ENCODE measurements around the gene NTRK1.
A peak's percentile ranks its signal among the peaks of the same experiment; 100 is the strongest.

The NTRK1 gene

GRCh38 chr1:156857532-156857931 is 3.1 kb upstream of the NTRK1 start:
- no peaks in the 10 kb centered on the region for H3K36me3 ChIP-seq (replicated peaks)
- no peak for DNase-seq (ENCODE audit: low spot score in 2 of 2)
- H3K9me3 ChIP-seq: no peaks in the 10 kb centered on the region
- peaks cover 4% of the 10 kb centered on the region for H3K27me3 ChIP-seq (ENCODE audit: low read depth)
- in situ Hi-C loops (cut with MboI; ENCODE audit: low sequenced_read_pairs): no loop called here
- H3K4me3 ChIP-seq: no peak overlapping the region
- peaks cover 6% of the 10 kb centered on the region; the same call in 1 of the 2 replicates for H3K4me1 ChIP-seq

- H3K36me3 ChIP-seq (replicated peaks): no peaks in the 10 kb centered on the region
- peaks cover 4% of the 10 kb centered on the region for H3K27me3 ChIP-seq (ENCODE audit: low read depth)
- H3K9me3 ChIP-seq: no peaks in the 10 kb centered on the region
- no peak overlapping the region for H3K4me3 ChIP-seq
- no peak for DNase-seq (ENCODE audit: low spot score in 2 of 2)
- in situ Hi-C loops (cut with MboI; ENCODE audit: low sequenced_read_pairs): no loop called here
- peaks cover 6% of the 10 kb centered on the region; the same call in 1 of the 2 replicates for H3K4me1 ChIP-seq
Observed at GRCh38 chr1:156858555-156858956, 2.1 kb upstream of the NTRK1 start.

- H3K9me3 ChIP-seq: no peaks in the 10 kb centered on the region
- H3K4me3 ChIP-seq: peak within 1 kb of the TSS; percentile 29
- DNase-seq (ENCODE audit: low spot score in 2 of 2): no peak
- in situ Hi-C loops (cut with MboI; ENCODE audit: low sequenced_read_pairs): no loop called here
- peaks cover 4% of the 10 kb centered on the region for H3K27me3 ChIP-seq (ENCODE audit: low read depth)
- peaks cover 6% of the 10 kb centered on the region; the same call in 1 of the 2 replicates for H3K4me1 ChIP-seq
- no peaks in the 10 kb centered on the region for H3K36me3 ChIP-seq (replicated peaks)
Observed at GRCh38 chr1:156858959-156859522, 1.6 kb upstream of the NTRK1 start, which contains the start of gene INSRR. Gene INSRR (minus strand): TSS chr1:156859117. CDS start chr1:156858621, 496 bp downstream.

- in situ Hi-C loops (cut with MboI; ENCODE audit: low sequenced_read_pairs): no loop called here
- H3K4me1 ChIP-seq: peaks cover 6% of the 10 kb centered on the region; the same call in 1 of the 2 replicates
- peaks cover 4% of the 10 kb centered on the region for H3K27me3 ChIP-seq (ENCODE audit: low read depth)
- DNase-seq (ENCODE audit: low spot score in 2 of 2): no peak
- H3K36me3 ChIP-seq (replicated peaks): no peaks in the 10 kb centered on the region
- H3K4me3 ChIP-seq: peak overlapping the region; percentile 29
- H3K9me3 ChIP-seq: no peaks in the 10 kb centered on the region
Observed at GRCh38 chr1:156859523-156860112, 1.0 kb upstream of the NTRK1 start.

- H3K27me3 ChIP-seq (ENCODE audit: low read depth): peaks cover 4% of the 10 kb centered on the region
- H3K9me3 ChIP-seq: no peaks in the 10 kb centered on the region
- H3K4me3 ChIP-seq: peak overlapping the region; percentile 29
- H3K36me3 ChIP-seq (replicated peaks): no peaks in the 10 kb centered on the region
- in situ Hi-C loops (cut with MboI; ENCODE audit: low sequenced_read_pairs): no loop called here
- peak; percentile 52 to 76 for DNase-seq (ENCODE audit: low spot score in 2 of 2)
- peaks cover 6% of the 10 kb centered on the region; the same call in 1 of the 2 replicates for H3K4me1 ChIP-seq
Observed at GRCh38 chr1:156860113-156860627, 495 bp upstream of the NTRK1 start.

GRCh38 chr1:156862584-156862983 is 1.9 kb downstream of the NTRK1 start:
- no peak for DNase-seq (ENCODE audit: low spot score in 2 of 2)
- no peak overlapping the region for H3K4me3 ChIP-seq
- H3K36me3 ChIP-seq (replicated peaks): no peaks in the 10 kb centered on the region
- peaks cover 4% of the 10 kb centered on the region for H3K27me3 ChIP-seq (ENCODE audit: low read depth)
- in situ Hi-C loops (cut with MboI; ENCODE audit: low sequenced_read_pairs): no loop called here
- no peaks in the 10 kb centered on the region for H3K9me3 ChIP-seq
- peaks cover 6% of the 10 kb centered on the region; the same call in 1 of the 2 replicates for H3K4me1 ChIP-seq

GRCh38 chr1:156862997-156863599 is 2.4 kb downstream of the NTRK1 start:
- H3K4me1 ChIP-seq: peaks cover 6% of the 10 kb centered on the region; the same call in 1 of the 2 replicates
- peaks cover 4% of the 10 kb centered on the region for H3K27me3 ChIP-seq (ENCODE audit: low read depth)
- H3K4me3 ChIP-seq: no peak overlapping the region
- no peaks in the 10 kb centered on the region for H3K36me3 ChIP-seq (replicated peaks)
- in situ Hi-C loops (cut with MboI; ENCODE audit: low sequenced_read_pairs): no loop called here
- no peaks in the 10 kb centered on the region for H3K9me3 ChIP-seq
- DNase-seq (ENCODE audit: low spot score in 2 of 2): no peak

- H3K36me3 ChIP-seq (replicated peaks): no peaks in the 10 kb centered on the region
- H3K4me1 ChIP-seq: peaks cover 6% of the 10 kb centered on the region; the same call in 1 of the 2 replicates
- peaks cover 4% of the 10 kb centered on the region for H3K27me3 ChIP-seq (ENCODE audit: low read depth)
- H3K9me3 ChIP-seq: no peaks in the 10 kb centered on the region
- DNase-seq (ENCODE audit: low spot score in 2 of 2): no peak
- H3K4me3 ChIP-seq: no peak overlapping the region
- in situ Hi-C loops (cut with MboI; ENCODE audit: low sequenced_read_pairs): no loop called here
Observed at GRCh38 chr1:156863631-156864030, 3.0 kb downstream of the NTRK1 start.

GRCh38 chr1:156864796-156865195 is 4.1 kb downstream of the NTRK1 start:
- Histone ChIP-seq H3K36me3 (replicated peaks) (no peaks in the 10 kb centered on the region), H3K27me3 (ENCODE audit: low read depth) (peaks cover 4% of the 10 kb centered on the region), H3K4me1 (peaks cover 6% of the 10 kb centered on the region; the same call in 1 of the 2 replicates), H3K9me3 (no peaks in the 10 kb centered on the region), H3K4me3 (no peak overlapping the region)
- in situ Hi-C loops (cut with MboI; ENCODE audit: low sequenced_read_pairs): no loop called here
- DNase-seq (ENCODE audit: low spot score in 2 of 2): no peak

GRCh38 chr1:156865258-156865657 is 4.6 kb downstream of the NTRK1 start:
- Histone ChIP-seq H3K4me3 (no peak overlapping the region), H3K4me1 (peaks cover 6% of the 10 kb centered on the region; the same call in 1 of the 2 replicates), H3K27me3 (ENCODE audit: low read depth) (peaks cover 4% of the 10 kb centered on the region; the same call in 1 of the 2 replicates), H3K9me3 (no peaks in the 10 kb centered on the region), H3K36me3 (replicated peaks) (no peaks in the 10 kb centered on the region)
- in situ Hi-C loops (cut with MboI; ENCODE audit: low sequenced_read_pairs): no loop called here
- no peak for DNase-seq (ENCODE audit: low spot score in 2 of 2)

- in situ Hi-C loops (cut with MboI; ENCODE audit: low sequenced_read_pairs): no loop called here
- Histone ChIP-seq H3K4me1 (peaks cover 2% of the 10 kb centered on the region; the same call in 1 of the 2 replicates), H3K27me3 (ENCODE audit: low read depth) (peaks cover 6% of the 10 kb centered on the region; the same call in 1 of the 2 replicates)
Observed at GRCh38 chr1:156865865-156866248, 5.2 kb downstream of the NTRK1 start.

GRCh38 chr1:156866249-156866909 is 5.7 kb downstream of the NTRK1 start:
- DNase-seq (ENCODE audit: low spot score in 2 of 2): no peak
- H3K27me3 ChIP-seq (ENCODE audit: low read depth): 0 out of 2 replicates have a peak, but pooled peaks cover 2% of the 10 kb centered on the region
- no peaks in the 10 kb centered on the region for H3K4me1 ChIP-seq
- no peaks in the 10 kb centered on the region for H3K9me3 ChIP-seq
- in situ Hi-C loops (cut with MboI; ENCODE audit: low sequenced_read_pairs): no loop called here
- no peaks in the 10 kb centered on the region for H3K36me3 ChIP-seq (replicated peaks)
- no peak overlapping the region for H3K4me3 ChIP-seq

More at GRCh38 chr1:156865865-156866248, 5.2 kb downstream of the NTRK1 start:
- H3K36me3 ChIP-seq (replicated peaks): no peaks in the 10 kb centered on the region
- H3K4me3 ChIP-seq: no peak overlapping the region
- H3K9me3 ChIP-seq: no peaks in the 10 kb centered on the region
- no peak for DNase-seq (ENCODE audit: low spot score in 2 of 2)

- in situ Hi-C loops (cut with MboI; ENCODE audit: low sequenced_read_pairs): no loop called here
- 0 out of 2 replicates have a peak, but pooled peaks cover 2% of the 10 kb centered on the region for H3K27me3 ChIP-seq (ENCODE audit: low read depth)
- H3K4me3 ChIP-seq: no peak overlapping the region
- DNase-seq (ENCODE audit: low spot score in 2 of 2): no peak
- no peaks in the 10 kb centered on the region for H3K4me1 ChIP-seq
- no peaks in the 10 kb centered on the region for H3K9me3 ChIP-seq
- no peaks in the 10 kb centered on the region for H3K36me3 ChIP-seq (replicated peaks)
Observed at GRCh38 chr1:156868341-156868740, 7.7 kb downstream of the NTRK1 start.
